ENCODE results near the gene P3H2. TPM values are rescaled to one million over a fixed set of nuclear protein-coding genes. Genes with fewer than 3 reads are reported as not detected.

P3H2 gene
- total RNA-seq, 5 donors from 2014 or later (not counting 1 experiment from before 2014, with no cell fraction given) = 0.16 to 0.50 (median 0.35) TPM; not detected in 2

DNA sequence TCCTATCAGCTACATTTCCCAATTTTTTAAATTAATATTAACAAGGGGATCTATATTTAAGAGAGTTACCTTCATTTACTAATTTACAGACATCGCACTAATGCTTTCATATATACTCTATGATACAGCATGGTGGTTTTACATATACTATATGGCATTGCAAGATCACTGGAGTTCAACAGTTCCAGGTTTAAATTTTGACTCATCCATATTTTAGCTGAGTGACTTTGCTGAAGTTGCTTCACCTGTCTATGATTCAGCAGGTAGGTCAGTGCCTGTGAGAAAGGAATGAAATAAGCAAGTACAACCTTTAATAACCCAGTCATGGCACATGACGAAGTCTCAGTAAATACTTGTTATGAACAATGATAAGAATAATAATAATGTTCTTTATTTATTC lies 211.1 kb downstream of the P3H2 start:
- Mint-ChIP-seq H3K4me3 (no peak overlapping the region), H3K36me3 (no peaks in the 10 kb centered on the region), H3K4me1 (no peaks in the 10 kb centered on the region), H3K9me3 (no peaks in the 10 kb centered on the region), H3K27ac (no peak overlapping the region), H3K27me3 (peaks cover 10 to 12% of the 10 kb centered on the region in 2 donors)
- H3K36me3 ChIP-seq (ENCODE audit: control insufficient read depth in 2 of 2, extremely low read depth in 1 of 2, insufficient read depth in 1 of 2, low read length in 1 of 2) = no peaks in the 10 kb centered on the region
- H3K27ac ChIP-seq (ENCODE audit: low read length) = no peak overlapping the region
- no CpG with 5 or more reads among the region's 2 CpGs for WGBS (ENCODE audit: insufficient coverage)
- H3K27me3 ChIP-seq (replicated peaks in 1 of 2; ENCODE audit: control insufficient read depth in 2 of 2, extremely low read depth in 1 of 2, insufficient read depth in 2 of 2, low read length in 1 of 2) = no peaks in the 10 kb centered on the region
- ATAC-seq (replicated peaks in 1 of 4) (no peak), DNase-seq (no peak)
- H3K4me1 ChIP-seq (ENCODE audit: control insufficient read depth in 1 of 2, extremely low read depth in 1 of 2, insufficient read depth in 2 of 2, low read length in 2 of 2) = no peaks in the 10 kb centered on the region
- CTCF ChIA-PET = no interaction called here
- no peaks in the 10 kb centered on the region for H3K9me3 ChIP-seq
- POLR2A ChIA-PET = no interaction called here
- H3K4me3 ChIP-seq (ENCODE audit: control insufficient read depth in 1 of 2, extremely low read depth in 1 of 2, low read length in 1 of 2) = no peak overlapping the region

DNA sequence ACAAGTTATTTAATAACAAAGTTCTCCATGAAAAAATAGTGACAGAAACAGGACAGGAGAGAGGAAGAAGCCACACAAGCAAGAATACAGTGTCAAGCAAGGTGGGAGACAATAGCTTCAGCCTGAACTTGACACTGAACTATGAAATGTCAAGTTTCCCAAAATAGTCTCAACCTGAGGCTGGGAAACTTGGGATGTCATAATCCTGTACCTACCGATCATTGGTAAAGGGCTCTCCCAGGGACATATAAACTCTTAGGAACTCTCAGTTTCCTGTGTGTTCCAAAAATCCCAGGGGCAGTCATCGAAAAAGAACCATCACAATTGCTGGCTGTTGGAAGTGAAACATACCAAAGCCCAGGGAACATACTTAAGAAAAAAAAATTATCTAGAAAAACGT lies 211.6 kb downstream of the P3H2 start:
- Mint-ChIP-seq H3K4me3 (no peak overlapping the region), H3K36me3 (no peaks in the 10 kb centered on the region), H3K27me3 (peaks cover 10 to 12% of the 10 kb centered on the region in 2 donors), H3K9me3 (no peaks in the 10 kb centered on the region), H3K4me1 (no peaks in the 10 kb centered on the region), H3K27ac (no peak overlapping the region)
- Histone ChIP-seq H3K27me3 (replicated peaks in 1 of 2; ENCODE audit: control insufficient read depth in 2 of 2, extremely low read depth in 1 of 2, insufficient read depth in 2 of 2, low read length in 1 of 2) (no peaks in the 10 kb centered on the region), H3K27ac (ENCODE audit: low read length) (no peak overlapping the region), H3K9me3 (no peaks in the 10 kb centered on the region), H3K4me3 (ENCODE audit: control insufficient read depth in 1 of 2, extremely low read depth in 1 of 2, low read length in 1 of 2) (no peak overlapping the region), H3K4me1 (ENCODE audit: control insufficient read depth in 1 of 2, extremely low read depth in 1 of 2, insufficient read depth in 2 of 2, low read length in 2 of 2) (no peaks in the 10 kb centered on the region), H3K36me3 (ENCODE audit: control insufficient read depth in 2 of 2, extremely low read depth in 1 of 2, insufficient read depth in 1 of 2, low read length in 1 of 2) (no peaks in the 10 kb centered on the region)
- WGBS (ENCODE audit: insufficient coverage) = 100% methylated on average over 1 of the region's 3 CpGs
- POLR2A ChIA-PET = no interaction called here
- CTCF ChIA-PET = no interaction called here
- DNase-seq (no peak), ATAC-seq (replicated peaks in 1 of 4) (no peak)

DNA sequence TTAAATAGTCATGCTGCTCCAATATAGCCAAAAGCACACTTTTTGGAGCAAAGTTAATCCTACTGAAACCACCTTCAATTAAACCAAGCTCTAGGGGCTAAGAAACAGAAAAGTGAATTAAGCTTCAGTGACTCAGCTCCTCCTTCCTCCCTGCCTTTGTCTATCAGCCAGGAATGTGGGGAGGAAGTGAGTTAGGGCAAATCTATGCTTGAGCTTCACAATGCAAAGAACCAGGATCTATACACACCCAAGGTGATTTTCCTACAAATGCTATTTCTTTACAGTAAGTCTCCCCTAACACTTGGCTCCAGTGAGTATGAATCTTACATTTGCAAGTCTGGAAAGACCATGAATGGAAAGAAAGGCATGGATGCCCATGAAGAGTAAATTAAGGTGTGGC lies 212.1 kb downstream of the P3H2 start:
- CTCF ChIA-PET = no interaction called here
- Mint-ChIP-seq H3K27me3 (peaks cover 8 to 10% of the 10 kb centered on the region in 2 donors), H3K27ac (no peak overlapping the region), H3K9me3 (no peaks in the 10 kb centered on the region), H3K4me1 (no peaks in the 10 kb centered on the region), H3K4me3 (no peak overlapping the region), H3K36me3 (no peaks in the 10 kb centered on the region)
- no peaks in the 10 kb centered on the region for H3K36me3 ChIP-seq (ENCODE audit: control insufficient read depth in 2 of 2, extremely low read depth in 1 of 2, insufficient read depth in 1 of 2, low read length in 1 of 2)
- DNase-seq (no peak), ATAC-seq (replicated peaks in 1 of 4) (no peak)
- no peaks in the 10 kb centered on the region for H3K4me1 ChIP-seq (ENCODE audit: control insufficient read depth in 1 of 2, extremely low read depth in 1 of 2, insufficient read depth in 2 of 2, low read length in 2 of 2)
- POLR2A ChIA-PET = no interaction called here
- no peaks in the 10 kb centered on the region for H3K9me3 ChIP-seq
- H3K27ac ChIP-seq (ENCODE audit: low read length) = no peak overlapping the region
- H3K4me3 ChIP-seq (ENCODE audit: control insufficient read depth in 1 of 2, extremely low read depth in 1 of 2, low read length in 1 of 2) = no peak overlapping the region
- no peaks in the 10 kb centered on the region for H3K27me3 ChIP-seq (replicated peaks in 1 of 2; ENCODE audit: control insufficient read depth in 2 of 2, extremely low read depth in 1 of 2, insufficient read depth in 2 of 2, low read length in 1 of 2)

DNA sequence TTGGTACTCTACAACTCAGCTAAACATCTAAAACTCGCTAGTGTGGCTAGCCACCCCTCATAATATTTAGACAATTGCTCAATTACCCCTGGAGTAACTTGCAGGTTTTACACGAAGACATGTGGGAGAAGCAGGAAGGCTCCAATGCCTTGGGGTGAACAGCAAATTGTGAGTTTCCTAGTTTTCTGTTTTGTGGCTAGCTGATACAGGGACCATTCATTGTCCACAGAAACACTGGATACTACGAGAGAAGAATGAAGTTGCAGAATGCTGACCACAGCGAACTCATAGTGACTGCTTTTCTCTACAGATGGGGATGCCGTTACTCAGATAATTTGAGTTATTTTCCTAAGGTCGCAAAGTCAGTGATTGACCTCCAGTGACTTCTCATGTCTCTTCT lies 212.9 kb downstream of the P3H2 start:
- Histone ChIP-seq H3K4me3 (ENCODE audit: control insufficient read depth in 1 of 2, extremely low read depth in 1 of 2, low read length in 1 of 2) (no peak overlapping the region), H3K27me3 (replicated peaks in 1 of 2; ENCODE audit: control insufficient read depth in 2 of 2, extremely low read depth in 1 of 2, insufficient read depth in 2 of 2, low read length in 1 of 2) (no peaks in the 10 kb centered on the region), H3K27ac (ENCODE audit: low read length) (no peak overlapping the region), H3K9me3 (no peaks in the 10 kb centered on the region), H3K36me3 (ENCODE audit: control insufficient read depth in 2 of 2, extremely low read depth in 1 of 2, insufficient read depth in 1 of 2, low read length in 1 of 2) (no peaks in the 10 kb centered on the region), H3K4me1 (ENCODE audit: control insufficient read depth in 1 of 2, extremely low read depth in 1 of 2, insufficient read depth in 2 of 2, low read length in 2 of 2) (no peaks in the 10 kb centered on the region)
- no peak overlapping the region for H3K27ac Mint-ChIP-seq
- POLR2A ChIA-PET = no interaction called here
- H3K9me3 Mint-ChIP-seq = no peaks in the 10 kb centered on the region
- DNase-seq (no peak), ATAC-seq (replicated peaks in 1 of 4) (no peak)
- peaks cover 5 to 6% of the 10 kb centered on the region in 2 donors for H3K27me3 Mint-ChIP-seq
- 30% methylated on average over 2 of the region's 6 CpGs for WGBS (ENCODE audit: insufficient coverage)
- no peaks in the 10 kb centered on the region for H3K36me3 Mint-ChIP-seq
- H3K4me3 Mint-ChIP-seq = no peak overlapping the region
- CTCF ChIA-PET = no interaction called here
- H3K4me1 Mint-ChIP-seq = no peaks in the 10 kb centered on the region

Other genes starting within 250 kb of the P3H2 start
- under 1 TPM in 3 of 5 donors, not detected in 2; 0.20 to 0.28 (median 0.23) TPM for gene CLDN1, start 201.5 kb upstream of the P3H2 start, total RNA-seq